ENCODE results near the gene PARP1. TPM values are rescaled to one million over a fixed set of nuclear protein-coding genes. Genes with fewer than 3 reads are reported as not detected.

The PARP1 gene
- total RNA-seq, 1 experiment from 2014 or later: 213 TPM

GRCh38 chr1:226407497-226408284 is at the start of gene PARP1 (continued):
- TF ChIP-seq TCF7L2 (IDR thresholded peaks at IDR 0.05; ENCODE audit: borderline replicate concordance, extremely low read depth, insufficient read depth, insufficient read length) (peak; percentile 67), FOSL1 (IDR thresholded peaks at IDR 0.05; ENCODE audit: low read depth) (no peak), CEBPB (IDR thresholded peaks at IDR 0.05; ENCODE audit: low read depth) (no peak), SP1 (IDR thresholded peaks at IDR 0.05; ENCODE audit: low read depth) (peak; percentile 58), YY1 (IDR thresholded peaks at IDR 0.05; ENCODE audit: extremely low read depth, insufficient replicate concordance, low read depth, low read length) (peak; percentile 49), EZH2 (IDR thresholded peaks at IDR 0.05) (no peak), JUND (IDR thresholded peaks at IDR 0.05) (no peak)

- DNase-seq (ENCODE audit: low read depth, low spot score) (no peak), ATAC-seq (peak; percentile 42; the same call in 1 of the 2 replicates)
- POLR2A ChIA-PET: interaction anchor here (1.3 kb wide), 1 partner anchor 11 kb away, joined by 3 read pairs; no protein-coding TSS in a partner anchor
- intact Hi-C loops (cut with micrococcal nuclease): no loop called here
- no peaks in the 10 kb centered on the region for H3K27me3 ChIP-seq (ENCODE audit: insufficient read depth, low read length)
- H3K9me3 ChIP-seq (ENCODE audit: control insufficient read depth in 1 of 2, insufficient read depth in 1 of 2, low read depth in 1 of 2, low read length in 2 of 2): no peaks in the 10 kb centered on the region; a peak in 1 of 4 replicates
- H4K20me1 ChIP-seq (ENCODE audit: insufficient read depth): no peaks in the 10 kb centered on the region
- no peak overlapping the region for H2AFZ ChIP-seq (ENCODE audit: low read depth, low read length, poor library complexity, severe bottlenecking)
- H3K27ac ChIP-seq (ENCODE audit: low read depth, low read length): no peak overlapping the region
- no peaks in the 10 kb centered on the region for H3K79me2 ChIP-seq (ENCODE audit: insufficient read depth, low read length)
- CTCF ChIA-PET: interaction anchor here (1.0 to 1.4 kb wide), 3 partner anchors 13 to 69 kb away, joined by 3 to 6 read pairs (median 3); no protein-coding TSS in a partner anchor
- no peak for TF ChIP-seq SRF (IDR thresholded peaks at IDR 0.05; ENCODE audit: low read depth)
- TF ChIP-seq TCF7L2 (IDR thresholded peaks at IDR 0.05; ENCODE audit: borderline replicate concordance, extremely low read depth, insufficient read depth, insufficient read length): no peak
- TF ChIP-seq CTCF (IDR thresholded peaks at IDR 0.05 in 2 of 3, conservative IDR thresholded peaks at IDR 0.05 in 1 of 3; ENCODE audit: borderline replicate concordance in 1 of 3, insufficient read depth in 1 of 3, low read depth in 2 of 3, low read length in 2 of 3): peak in 1 of 3 experiments; percentile 40; a peak in 2 of 6 replicates
- TF ChIP-seq MAX (IDR thresholded peaks at IDR 0.05): no peak
- TF ChIP-seq POLR2AphosphoS5 (IDR thresholded peaks at IDR 0.05; ENCODE audit: low read depth, low read length): no peak
- no peak for TF ChIP-seq CBX3 (IDR thresholded peaks at IDR 0.05; ENCODE audit: low read depth)
- RAD21 ChIA-PET (ENCODE audit: low non-redundant PET in 1 of 2, low total read pairs in 2 of 2, uncharacterized antibody in 2 of 2, unreplicated experiment in 2 of 2): no interaction called here
- H3K4me3 ChIP-seq (replicated peaks in 1 of 2; ENCODE audit: low read depth in 1 of 2, low read length in 2 of 2): no peak overlapping the region
- BruUV-seq (replicated peaks): no TSS peak
- H3K9me2 ChIP-seq (ENCODE audit: insufficient read depth): no peaks in the 10 kb centered on the region
- H3K9ac ChIP-seq (ENCODE audit: low read length): no peak overlapping the region
- no peaks in the 10 kb centered on the region for H3K36me3 ChIP-seq (ENCODE audit: control insufficient read depth in 1 of 2, insufficient read depth in 2 of 2, low read length in 2 of 2)
- no peaks in the 10 kb centered on the region for H3K4me1 ChIP-seq (ENCODE audit: control insufficient read depth in 1 of 2, insufficient read depth in 2 of 2, low read length in 2 of 2)
- no peak overlapping the region for H3K4me2 ChIP-seq (ENCODE audit: low read length)
These were observed 49.4 kb upstream of the PARP1 start for GRCh38 chr1:226457307-226457712.

Data from HCT116 (cell line).